Ovary (tissue), 9 donors: ENCODE results near the gene TRA2B. TPM values are rescaled to one million over a fixed set of nuclear protein-coding genes. Genes with fewer than 3 reads are reported as not detected.

Experiments used
- DNase-seq, 5 donors: peaks; one replicate each; pipeline ENCODE4 v3.0.0-alpha.2; 2019 to 2020
- H3K27ac ChIP-seq, 2 donors: fragments of 200-600 bp; one replicate each; pipeline versions ENCODE4 v1.5.1 to v1.8.0; 2019 to 2022
- H3K27me3 ChIP-seq: fragments of 200-600 bp; one replicate; pipeline ENCODE4 v1.8.0; 2022
- H3K36me3 ChIP-seq: fragments of 200-600 bp; sonication (generic); one replicate; pipeline ENCODE4 v1.5.1; 2019
- H3K4me1 ChIP-seq: one replicate; pipeline ENCODE4 v1.8.1; 2013; ENCODE audit warnings: mild to moderate bottlenecking, moderate library complexity; ENCODE audit not compliant: insufficient read depth
- H3K4me3 ChIP-seq: fragments of 200-600 bp; sonication (generic); one replicate; pipeline ENCODE4 v1.5.1; 2017
- H3K9me3 ChIP-seq, 2 donors: fragments of 200-600 bp in 1 of 2; sonication (generic) in 1 of 2; one replicate each; pipeline versions ENCODE4 v1.5.1 to v1.8.1; 2013 to 2019; ENCODE audit warnings: mild to moderate bottlenecking in 1 of 2, moderate library complexity in 1 of 2
- EP300 ChIP-seq: sonication (generic); formaldehyde crosslinking; IDR thresholded peaks from one replicate; pipeline ENCODE4 v1.6.1; 2017; ENCODE audit warnings: antibody characterized with exemption
- POLR2A ChIP-seq: fragments of 450-650 bp; IDR thresholded peaks from one replicate; pipeline ENCODE4 v1.6.1; 2017; ENCODE audit warnings: antibody characterized with exemption, mild to moderate bottlenecking, moderate library complexity
- WGBS, 3 donors: extraction: QIAGEN DNeasy Blood & Tissue Kit in 1 of 3; methylation state at CpG; one replicate each; pipeline versions ENCODE4 v1.1.5 to v1.1.7; 2013 to 2017; 5-methylcytosine and 5-hydroxymethylcytosine counted together
- intact Hi-C, 4 donors: fragments of 100-400 bp; cut with DNase I; formaldehyde crosslinking; loops; one replicate each; pipeline versions ENCODE4 v1.11.0 to v1.15.1; 2022 to 2023
- polyA plus RNA-seq, 2 donors: library from polyadenylated mRNA; stranded (reverse); fragments of 200-250 nt in 1 of 2; fragments of 350-450 nt in 1 of 2; fragmentation: Illumina TruSeq in 1 of 2; extraction: RNeasy Lipid Tissue Mini Kit (QIAGEN cat#74804) in 1 of 2; gene quantifications; one replicate each; pipeline ENCODE4 v1.2.3, GENCODE V29; 2013 to 2014
- total RNA-seq, 7 donors: library from RNA; depleted of rRNA in 2 of 7; stranded (reverse); fragments of >200 nt in 2 of 7; fragmentation: NEBNext Ultra II Directional in 3 of 7; extraction: Animal tissue kit (Norgen Biotek cat#: 25700) in 3 of 7; gene quantifications; one replicate each; pipeline versions ENCODE4 v1.1.0 to v1.2.4, GENCODE V29; 2016 to 2023
- TF ChIP-seq, protein P1 (sequence below), 3 donors: fragments of 450-650 bp in 2 of 3; fragments of 200-600 bp in 1 of 3; IDR thresholded peaks; one replicate each; pipeline versions ENCODE4 v1.5.1 to v1.8.0; 2016 to 2022; ENCODE audit warnings: antibody characterized with exemption in 3 of 3, mild to moderate bottlenecking in 1 of 3
- donor health status: DM: no; HTN: no; CAD: no; lungs with moderate emphysema.
- donor health status: DM: no; HTN: no; CAD: no.
- donor health status: Bipolar disorder and iron deficiency.
- donor health status: DM: yes; HTN: yes; CAD: no.
- donor health status: DM: no; HTN: no; CAD: no.
- donor health status: DM: yes; HTN: yes; CAD: no.

TRA2B gene
- total and polyA plus RNA-seq, 9 donors = 83.0 to 158 (median 119) TPM

DNA sequence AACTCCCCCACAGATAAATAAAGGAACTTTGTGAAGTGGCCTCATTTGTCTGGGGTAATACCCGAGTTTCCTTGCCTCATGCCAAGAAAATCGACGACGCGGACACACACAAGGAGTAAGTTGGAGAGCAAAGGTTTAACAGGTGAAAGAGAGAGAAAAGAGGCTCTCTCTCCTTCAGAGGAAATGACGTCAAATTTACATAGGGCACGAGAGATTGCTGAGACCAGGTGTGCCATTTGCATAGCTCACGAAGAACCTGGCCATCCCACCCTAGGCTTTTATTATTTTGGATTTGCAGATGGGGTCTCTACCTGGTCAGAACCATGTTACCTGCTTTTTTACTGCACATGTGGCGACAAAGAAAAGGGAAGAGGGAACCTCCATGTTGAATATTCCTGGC, 63.7 kb downstream of the TRA2B start:
- intact Hi-C loops = no loop called here
- no peak overlapping the region for H3K4me3 ChIP-seq
- DNase-seq = no peak
- H3K27ac ChIP-seq = no peak overlapping the region
- H3K9me3 ChIP-seq = no peaks in the 10 kb centered on the region
- H3K27me3 ChIP-seq = no peaks in the 10 kb centered on the region
- H3K4me1 ChIP-seq = no peaks in the 10 kb centered on the region
- WGBS, 3 donors = 37 to 44% (median 40%) methylated on average over 9 of the region's 9 CpGs
- no peaks in the 10 kb centered on the region for H3K36me3 ChIP-seq
- no peak for TF ChIP-seq POLR2A
- TF ChIP-seq EP300 = no peak
- TF ChIP-seq, protein P1, sequence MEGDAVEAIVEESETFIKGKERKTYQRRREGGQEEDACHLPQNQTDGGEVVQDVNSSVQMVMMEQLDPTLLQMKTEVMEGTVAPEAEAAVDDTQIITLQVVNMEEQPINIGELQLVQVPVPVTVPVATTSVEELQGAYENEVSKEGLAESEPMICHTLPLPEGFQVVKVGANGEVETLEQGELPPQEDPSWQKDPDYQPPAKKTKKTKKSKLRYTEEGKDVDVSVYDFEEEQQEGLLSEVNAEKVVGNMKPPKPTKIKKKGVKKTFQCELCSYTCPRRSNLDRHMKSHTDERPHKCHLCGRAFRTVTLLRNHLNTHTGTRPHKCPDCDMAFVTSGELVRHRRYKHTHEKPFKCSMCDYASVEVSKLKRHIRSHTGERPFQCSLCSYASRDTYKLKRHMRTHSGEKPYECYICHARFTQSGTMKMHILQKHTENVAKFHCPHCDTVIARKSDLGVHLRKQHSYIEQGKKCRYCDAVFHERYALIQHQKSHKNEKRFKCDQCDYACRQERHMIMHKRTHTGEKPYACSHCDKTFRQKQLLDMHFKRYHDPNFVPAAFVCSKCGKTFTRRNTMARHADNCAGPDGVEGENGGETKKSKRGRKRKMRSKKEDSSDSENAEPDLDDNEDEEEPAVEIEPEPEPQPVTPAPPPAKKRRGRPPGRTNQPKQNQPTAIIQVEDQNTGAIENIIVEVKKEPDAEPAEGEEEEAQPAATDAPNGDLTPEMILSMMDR (IDR thresholded peaks at IDR 0.05) = no peak

DNA sequence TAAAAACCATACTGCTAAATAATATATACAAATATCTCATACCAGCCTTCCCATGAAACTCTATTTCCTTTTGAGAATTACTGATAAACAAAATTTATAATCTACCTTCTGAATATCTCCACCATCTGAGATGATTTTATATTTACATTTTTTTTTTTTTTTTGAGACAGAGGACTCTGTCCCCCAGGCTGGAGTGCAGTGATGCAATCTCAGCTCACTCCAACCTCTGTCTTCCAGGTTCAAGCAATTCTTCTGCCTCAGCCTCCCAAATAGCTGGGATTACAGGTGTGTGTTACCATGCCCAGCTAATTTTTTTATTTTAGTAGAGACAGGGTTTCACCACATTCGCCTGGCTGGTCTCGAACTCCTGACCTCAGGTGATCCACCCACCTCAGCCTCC, 70.2 kb downstream of the TRA2B start:
- DNase-seq = no peak
- intact Hi-C loops = no loop called here
- no peaks in the 10 kb centered on the region for H3K27me3 ChIP-seq
- 89 to 95% (median 94%) methylated on average over 2 of the region's 2 CpGs for WGBS, 3 donors
- no peaks in the 10 kb centered on the region for H3K36me3 ChIP-seq
- no peaks in the 10 kb centered on the region for H3K4me1 ChIP-seq
- H3K27ac ChIP-seq = no peak overlapping the region
- no peak overlapping the region for H3K4me3 ChIP-seq
- TF ChIP-seq, protein P1 (IDR thresholded peaks at IDR 0.05) = no peak
- TF ChIP-seq EP300 = no peak
- TF ChIP-seq POLR2A = no peak
- no peaks in the 10 kb centered on the region for H3K9me3 ChIP-seq

DNA sequence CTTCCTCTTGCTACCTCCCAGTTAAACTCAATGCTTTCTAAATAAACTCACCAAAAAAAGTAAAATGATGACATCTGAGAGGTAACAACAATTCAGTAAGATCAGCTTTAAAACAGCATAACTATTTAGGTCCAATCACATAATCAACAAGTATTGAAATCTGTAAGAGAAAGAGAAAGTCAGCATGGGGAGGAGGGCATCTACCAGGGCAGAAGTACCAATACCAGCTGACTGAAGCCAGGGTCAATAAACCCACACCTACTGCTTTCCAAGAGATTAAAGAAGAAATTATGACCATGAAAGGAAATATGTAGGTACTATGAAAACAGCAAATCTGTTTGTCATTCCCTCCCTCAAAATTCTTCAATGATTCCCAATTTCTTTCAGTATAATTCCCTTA, 70.8 kb downstream of the TRA2B start:
- no peaks in the 10 kb centered on the region for H3K36me3 ChIP-seq
- no peaks in the 10 kb centered on the region for H3K27me3 ChIP-seq
- H3K27ac ChIP-seq = no peak overlapping the region
- H3K9me3 ChIP-seq = no peaks in the 10 kb centered on the region
- intact Hi-C loops = no loop called here
- no peak overlapping the region for H3K4me3 ChIP-seq
- H3K4me1 ChIP-seq = no peaks in the 10 kb centered on the region
- no peak for DNase-seq
- TF ChIP-seq POLR2A = no peak
- TF ChIP-seq, protein P1 (IDR thresholded peaks at IDR 0.05) = no peak
- no peak for TF ChIP-seq EP300

DNA sequence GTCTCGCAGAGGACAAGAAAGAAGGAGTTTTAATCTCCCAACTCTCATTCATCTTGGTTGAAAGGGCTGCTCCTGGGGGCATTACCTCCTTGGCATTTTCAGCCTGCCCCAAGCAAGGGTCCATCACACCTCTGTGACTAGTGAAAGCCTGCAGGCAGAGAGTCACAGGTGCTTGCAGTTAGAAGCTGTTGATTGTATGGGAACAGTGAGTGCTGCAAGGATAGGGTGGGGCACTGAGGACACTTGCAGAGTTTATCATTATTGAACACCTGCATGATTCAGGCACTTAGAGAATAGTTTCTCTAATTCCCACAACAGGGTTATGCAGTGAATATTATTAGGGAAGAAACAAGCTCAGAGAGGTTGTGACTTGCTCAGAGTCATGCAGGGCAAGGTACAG, 71.3 kb downstream of the TRA2B start:
- H3K27me3 ChIP-seq = no peaks in the 10 kb centered on the region
- 78 to 96% (median 90%) methylated on average over 1 of the region's 1 CpG for WGBS, 3 donors
- DNase-seq = no peak
- intact Hi-C loops = no loop called here
- no peaks in the 10 kb centered on the region for H3K36me3 ChIP-seq
- no peaks in the 10 kb centered on the region for H3K9me3 ChIP-seq
- H3K4me3 ChIP-seq = no peak overlapping the region
- no peaks in the 10 kb centered on the region for H3K4me1 ChIP-seq
- no peak overlapping the region for H3K27ac ChIP-seq
- TF ChIP-seq, protein P1 (IDR thresholded peaks at IDR 0.05) = no peak
- no peak for TF ChIP-seq POLR2A
- no peak for TF ChIP-seq EP300

Other genes starting within 250 kb of the TRA2B start
- 10 to 100 TPM in 6 of 7 donors, 1 to 10 TPM in 1; 7.1 to 31.1 (median 16.6) TPM for gene IGF2BP2, start 113.0 kb downstream of the TRA2B start, total RNA-seq
- 1 to 10 TPM; 4.6 to 6.8 TPM for gene IGF2BP2, start 113.0 kb downstream of the TRA2B start, polyA plus RNA-seq
- gene ETV5, start 171.1 kb upstream of the TRA2B start, total RNA-seq = 10 to 100 TPM in 1 of 7 donors, 1 to 10 TPM in 6; 3.3 to 20.4 (median 6.6) TPM
- 10 to 100 TPM in 1 of 2 donors, 1 to 10 TPM in 1; 1.8 to 10.3 TPM for gene ETV5, start 171.1 kb upstream of the TRA2B start, polyA plus RNA-seq